ENCODE data around the gene CCR3.

The CCR3 gene

GRCh38 chr3:46297658-46298423 lies 55.6 kb downstream of the CCR3 start:
- peak; percentile 92 for DNase-seq (ENCODE audit: low read depth)
- TF ChIP-seq POLR2A (IDR thresholded peaks at IDR 0.05; ENCODE audit: extremely low read depth, insufficient read length) (no peak), MYC (IDR thresholded peaks at IDR 0.05; ENCODE audit: low read depth, low read length) (0 out of 2 replicates have a peak, but pooled peaks have one; percentile 5)
- TF ChIP-seq, protein P1, sequence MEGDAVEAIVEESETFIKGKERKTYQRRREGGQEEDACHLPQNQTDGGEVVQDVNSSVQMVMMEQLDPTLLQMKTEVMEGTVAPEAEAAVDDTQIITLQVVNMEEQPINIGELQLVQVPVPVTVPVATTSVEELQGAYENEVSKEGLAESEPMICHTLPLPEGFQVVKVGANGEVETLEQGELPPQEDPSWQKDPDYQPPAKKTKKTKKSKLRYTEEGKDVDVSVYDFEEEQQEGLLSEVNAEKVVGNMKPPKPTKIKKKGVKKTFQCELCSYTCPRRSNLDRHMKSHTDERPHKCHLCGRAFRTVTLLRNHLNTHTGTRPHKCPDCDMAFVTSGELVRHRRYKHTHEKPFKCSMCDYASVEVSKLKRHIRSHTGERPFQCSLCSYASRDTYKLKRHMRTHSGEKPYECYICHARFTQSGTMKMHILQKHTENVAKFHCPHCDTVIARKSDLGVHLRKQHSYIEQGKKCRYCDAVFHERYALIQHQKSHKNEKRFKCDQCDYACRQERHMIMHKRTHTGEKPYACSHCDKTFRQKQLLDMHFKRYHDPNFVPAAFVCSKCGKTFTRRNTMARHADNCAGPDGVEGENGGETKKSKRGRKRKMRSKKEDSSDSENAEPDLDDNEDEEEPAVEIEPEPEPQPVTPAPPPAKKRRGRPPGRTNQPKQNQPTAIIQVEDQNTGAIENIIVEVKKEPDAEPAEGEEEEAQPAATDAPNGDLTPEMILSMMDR (IDR thresholded peaks at IDR 0.05; ENCODE audit: low read depth, low read length) = no peak
- TF ChIP-seq, protein P2, sequence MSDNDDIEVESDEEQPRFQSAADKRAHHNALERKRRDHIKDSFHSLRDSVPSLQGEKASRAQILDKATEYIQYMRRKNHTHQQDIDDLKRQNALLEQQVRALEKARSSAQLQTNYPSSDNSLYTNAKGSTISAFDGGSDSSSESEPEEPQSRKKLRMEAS (IDR thresholded peaks at IDR 0.05; ENCODE audit: low read depth, low read length) = peak; percentile 65
- H3K4me3 ChIP-seq (ENCODE audit: low read depth, low read length) = no peak overlapping the region

DNA sequence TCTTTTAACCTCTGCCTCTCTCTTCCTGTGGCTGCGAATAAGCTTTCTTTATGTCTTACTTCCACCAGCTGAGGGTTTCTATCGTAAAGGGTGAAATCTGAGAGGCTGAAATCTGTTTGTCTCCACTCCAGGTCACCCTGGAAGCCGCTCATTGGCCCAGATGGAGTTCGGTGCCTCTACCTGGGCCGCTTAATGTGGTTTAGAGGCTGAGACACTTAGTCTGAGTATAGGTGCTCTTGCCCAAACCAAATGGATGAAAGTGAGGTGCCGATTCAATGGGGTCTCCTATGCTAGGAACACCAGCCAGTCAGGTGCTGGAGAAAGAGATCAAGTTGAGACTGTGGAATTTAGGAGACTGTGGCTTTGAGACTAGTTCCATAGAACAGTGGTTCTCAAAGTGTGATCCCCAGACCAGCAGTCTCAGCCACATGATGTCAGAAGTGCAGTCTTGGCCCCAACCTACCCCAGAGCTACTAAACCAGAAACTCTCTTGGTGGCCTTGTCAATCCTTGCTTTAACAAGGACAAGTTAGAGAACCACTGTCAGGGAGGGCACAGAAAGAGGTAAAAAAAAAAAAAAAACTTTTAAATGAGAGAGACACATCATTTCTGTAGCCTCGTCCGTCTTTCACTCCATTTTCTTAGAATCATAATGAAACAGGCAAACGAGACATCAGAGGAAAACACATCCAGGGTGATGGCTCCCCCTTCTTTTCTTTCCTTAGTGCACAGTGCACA lies 56.8 kb downstream of the CCR3 start:
- no peak overlapping the region for H3K4me3 ChIP-seq (ENCODE audit: low read depth, low read length)
- no peak for DNase-seq (ENCODE audit: low read depth)
- TF ChIP-seq MYC (IDR thresholded peaks at IDR 0.05; ENCODE audit: low read depth, low read length) = no peak
- TF ChIP-seq, protein P1 (IDR thresholded peaks at IDR 0.05; ENCODE audit: low read depth, low read length) = no peak
- TF ChIP-seq POLR2A (IDR thresholded peaks at IDR 0.05; ENCODE audit: extremely low read depth, insufficient read length) = no peak

GRCh38 chr3:46299608-46300460 lies 57.6 kb downstream of the CCR3 start:
- H3K4me3 ChIP-seq (ENCODE audit: low read depth, low read length) = peak overlapping the region; percentile 2
- DNase-seq (ENCODE audit: low read depth) = no peak
- TF ChIP-seq, protein P1 (IDR thresholded peaks at IDR 0.05; ENCODE audit: low read depth, low read length) = no peak
- TF ChIP-seq POLR2A (IDR thresholded peaks at IDR 0.05; ENCODE audit: extremely low read depth, insufficient read length) (no peak), MYC (IDR thresholded peaks at IDR 0.05; ENCODE audit: low read depth, low read length) (no peak)
- TF ChIP-seq, protein P2 (IDR thresholded peaks at IDR 0.05; ENCODE audit: low read depth, low read length) = no peak

GRCh38 chr3:46300461-46300789 lies 58.2 kb downstream of the CCR3 start:
- TF ChIP-seq POLR2A (IDR thresholded peaks at IDR 0.05; ENCODE audit: extremely low read depth, insufficient read length) (no peak), MYC (IDR thresholded peaks at IDR 0.05; ENCODE audit: low read depth, low read length) (no peak)
- TF ChIP-seq, protein P2 (IDR thresholded peaks at IDR 0.05; ENCODE audit: low read depth, low read length) = no peak
- TF ChIP-seq, protein P1 (IDR thresholded peaks at IDR 0.05; ENCODE audit: low read depth, low read length) = no peak
- H3K4me3 ChIP-seq (ENCODE audit: low read depth, low read length) = no peak overlapping the region
- peak; percentile 90 for DNase-seq (ENCODE audit: low read depth)

- peak; percentile 77 for DNase-seq (ENCODE audit: low read depth)
- no peak; the same call in 1 of the 2 replicates for TF ChIP-seq MYC (IDR thresholded peaks at IDR 0.05; ENCODE audit: low read depth, low read length)
- TF ChIP-seq POLR2A (IDR thresholded peaks at IDR 0.05; ENCODE audit: extremely low read depth, insufficient read length) = no peak
- TF ChIP-seq, protein P2 (IDR thresholded peaks at IDR 0.05; ENCODE audit: low read depth, low read length) = 0 out of 2 replicates have a peak, but pooled peaks have one; percentile 6
- TF ChIP-seq, protein P1 (IDR thresholded peaks at IDR 0.05; ENCODE audit: low read depth, low read length) = no peak
- no peak overlapping the region for H3K4me3 ChIP-seq (ENCODE audit: low read depth, low read length)
Measured at GRCh38 chr3:46301122-46301835, 59.0 kb downstream of the CCR3 start.
